Stimulated activated CD4-positive, alpha-beta T cell treated with anti-CD3 and anti-CD28 coated beads, Interleukin-1b, Interleukin-23, amount 100 ng/mL, for 48 hours (primary cell): Measurements from ENCODE around the gene SMAP1.

Experiments used
- DNase-seq: peaks from one replicate; pipeline ENCODE4 v3.0.0-alpha.2; 2020

SMAP1 gene

GRCh38 chr6:70903665-70904452, 236.2 kb downstream of the SMAP1 start:
- DNase-seq, result no peak

- no peak for DNase-seq
Measured at GRCh38 chr6:70905742-70906141, 238.1 kb downstream of the SMAP1 start.
